GM21447 (cell line): Measurements from ENCODE around the gene PIWIL1.

ENCODE experiments used
- ATAC-seq: cut with Tn5 transposase; IDR thresholded peaks from one replicate; pipeline ENCODE4 v1.9.1; 2021; ENCODE audit not compliant: unreplicated experiment

PIWIL1 gene

DNA sequence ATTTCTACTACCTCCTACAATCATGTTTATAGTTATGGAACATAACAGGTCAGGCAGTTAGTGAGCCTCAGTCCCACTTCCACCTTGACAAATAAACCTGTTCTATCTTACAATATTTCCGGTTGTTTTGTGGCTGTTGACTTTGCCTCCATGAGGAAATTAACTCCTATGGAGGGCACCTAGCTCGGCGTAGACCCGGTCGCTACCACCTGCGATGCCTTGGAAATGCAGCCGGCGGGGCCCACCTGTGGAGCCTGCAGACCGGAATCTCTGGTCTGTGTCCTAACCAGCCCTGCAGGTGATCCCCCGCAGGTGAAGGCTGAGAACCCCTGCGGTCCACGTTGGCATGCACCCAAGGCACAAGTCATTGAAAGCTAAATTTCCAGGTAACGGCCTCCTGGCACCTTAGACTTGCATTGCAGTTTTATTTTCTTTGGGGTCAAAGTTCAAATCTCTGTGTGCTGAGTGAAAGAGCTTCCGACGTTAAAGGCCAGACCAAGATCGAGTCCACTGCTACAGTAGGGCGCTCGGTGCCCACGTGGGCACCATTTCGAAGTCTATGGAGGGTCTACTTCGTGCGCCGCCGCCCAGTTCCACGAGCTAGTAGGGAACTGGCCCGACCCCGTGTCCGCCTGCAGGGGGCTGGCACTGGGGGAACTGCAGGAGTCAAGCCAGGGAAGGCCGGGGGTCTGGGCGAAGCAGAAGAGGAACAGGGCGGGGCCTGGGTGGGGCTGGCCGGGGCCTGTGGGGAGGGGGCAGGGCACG, 782 bp upstream of the PIWIL1 start:
- ATAC-seq, result no peak

- ATAC-seq, result no peak
These were observed 1.3 kb downstream of the PIWIL1 start for GRCh38 chr12:130338794-130339601.

DNA sequence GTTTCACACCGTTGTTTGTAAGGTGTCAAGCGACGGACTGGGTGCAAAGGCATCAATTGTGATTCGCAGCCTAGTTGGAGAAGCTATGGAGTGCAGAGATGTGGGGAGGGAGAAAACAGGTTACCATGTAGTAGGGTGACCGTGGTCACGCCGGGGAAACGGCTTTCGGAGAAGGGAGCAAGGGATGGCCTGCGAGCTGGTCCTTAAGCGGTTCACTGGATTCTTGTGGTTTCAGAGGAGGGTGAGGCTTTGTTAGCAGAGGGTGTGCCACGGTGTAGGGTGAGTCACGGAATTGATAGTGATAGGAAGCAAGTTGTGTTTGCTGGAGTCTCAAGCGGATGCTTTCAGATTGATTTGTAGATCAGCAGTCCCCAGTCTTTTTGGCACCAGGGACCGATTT, 2.3 kb downstream of the PIWIL1 start:
- ATAC-seq, result no peak

DNA sequence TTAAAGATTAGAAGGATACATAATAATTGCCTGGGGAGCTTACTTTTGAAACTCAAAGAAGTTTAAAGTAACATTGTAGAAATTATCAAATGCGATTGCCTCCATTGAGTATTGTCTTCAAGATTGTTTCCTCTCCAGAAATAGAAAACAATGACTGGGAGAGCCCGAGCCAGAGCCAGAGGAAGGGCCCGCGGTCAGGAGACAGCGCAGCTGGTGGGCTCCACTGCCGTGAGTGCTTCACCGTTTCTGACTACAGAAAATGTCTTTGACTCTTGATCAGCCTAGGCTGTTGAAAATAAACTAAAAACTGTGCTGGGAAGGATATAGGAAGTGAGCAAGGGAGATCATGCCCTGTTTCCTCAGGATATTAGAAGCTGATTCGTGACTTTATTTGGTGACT, 4.8 kb downstream of the PIWIL1 start:
- ATAC-seq, result no peak

GRCh38 chr12:130342842-130343241, 5.2 kb downstream of the PIWIL1 start:
- ATAC-seq, result no peak

DNA sequence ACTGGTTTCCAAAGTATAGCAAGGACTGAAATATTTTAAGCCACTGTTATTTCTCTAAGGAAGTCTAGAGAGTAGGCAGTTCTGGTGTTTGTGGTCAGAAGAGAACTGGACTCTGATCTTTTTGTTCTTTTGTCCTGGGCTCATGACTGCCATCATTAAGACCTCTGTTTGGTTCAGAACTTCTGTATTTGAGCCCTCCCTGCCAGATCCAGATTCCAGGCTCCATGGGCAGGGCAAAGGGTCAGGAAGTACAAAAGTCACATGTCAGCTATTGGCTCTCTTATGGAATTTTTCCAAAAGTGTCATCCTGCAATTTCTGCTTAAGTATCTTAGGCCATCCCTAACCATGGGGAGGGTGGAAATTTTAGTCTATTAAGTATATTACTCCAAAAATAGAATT, 6.8 kb downstream of the PIWIL1 start:
- ATAC-seq, result no peak

DNA sequence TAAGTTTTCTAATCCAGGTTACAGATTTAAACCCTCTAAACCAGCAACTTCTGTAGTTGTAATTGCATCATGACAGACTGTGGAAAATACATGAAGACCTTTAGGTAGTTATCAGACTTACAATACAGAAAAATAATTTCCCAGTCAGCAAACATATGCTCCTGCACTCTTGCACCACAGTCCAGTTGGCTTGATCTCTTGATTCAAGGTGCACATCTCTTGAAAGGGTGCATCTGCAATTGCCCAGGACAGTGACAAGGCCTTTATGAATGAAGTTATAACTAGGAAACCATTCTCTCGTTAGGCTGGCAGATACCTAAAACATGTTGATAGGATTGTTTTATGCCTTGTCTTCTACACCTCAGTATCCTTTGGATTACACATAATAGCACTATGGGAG, 7.6 kb downstream of the PIWIL1 start:
- ATAC-seq, result no peak

DNA sequence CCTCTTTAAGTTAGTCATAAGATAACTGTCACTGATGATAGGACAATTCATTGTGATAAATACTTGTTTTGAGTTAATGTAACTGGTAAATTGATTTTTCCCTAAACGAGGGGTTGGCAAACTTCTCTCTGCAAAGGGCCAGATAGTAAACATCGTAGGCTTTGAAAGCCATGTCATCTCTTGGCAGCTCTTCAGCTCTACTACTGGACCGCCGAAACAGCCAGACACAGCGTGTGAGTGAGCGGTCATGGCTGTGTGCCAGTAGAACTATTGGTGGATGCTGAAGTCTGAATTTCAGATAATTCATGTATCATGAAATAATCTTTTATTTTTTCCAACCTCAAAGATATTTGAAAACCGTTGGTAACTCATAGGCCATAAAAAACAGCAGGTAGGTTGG, 9.9 kb downstream of the PIWIL1 start:
- no peak for ATAC-seq

- ATAC-seq, result no peak
These were observed 13.0 kb downstream of the PIWIL1 start for GRCh38 chr12:130350715-130351114.

- no peak for ATAC-seq
These were observed 13.6 kb downstream of the PIWIL1 start for GRCh38 chr12:130351326-130351725.

GRCh38 chr12:130353081-130353480, 15.4 kb downstream of the PIWIL1 start:
- no peak for ATAC-seq

- no peak for ATAC-seq
These were observed 16.7 kb downstream of the PIWIL1 start for GRCh38 chr12:130354407-130354806.

DNA sequence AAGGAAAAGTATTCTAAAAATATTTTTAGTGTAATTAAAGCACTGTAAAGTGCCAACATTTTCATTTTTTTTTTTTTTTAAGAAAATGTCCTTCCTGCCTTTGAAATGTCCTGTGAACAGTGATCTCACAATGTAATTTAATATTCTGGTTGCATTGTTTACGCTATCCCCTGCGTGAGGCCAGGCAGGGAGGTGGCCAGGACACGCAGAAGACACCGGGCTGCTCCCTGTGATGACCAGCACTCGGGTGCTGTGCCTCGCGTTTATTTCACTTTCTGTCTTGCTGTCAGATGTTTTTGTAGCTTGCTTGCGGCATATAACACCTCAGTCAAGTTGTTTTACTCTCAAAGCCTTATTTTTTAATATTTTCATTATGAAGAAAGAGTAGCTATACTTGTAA, 18.5 kb downstream of the PIWIL1 start:
- ATAC-seq, result no peak

DNA sequence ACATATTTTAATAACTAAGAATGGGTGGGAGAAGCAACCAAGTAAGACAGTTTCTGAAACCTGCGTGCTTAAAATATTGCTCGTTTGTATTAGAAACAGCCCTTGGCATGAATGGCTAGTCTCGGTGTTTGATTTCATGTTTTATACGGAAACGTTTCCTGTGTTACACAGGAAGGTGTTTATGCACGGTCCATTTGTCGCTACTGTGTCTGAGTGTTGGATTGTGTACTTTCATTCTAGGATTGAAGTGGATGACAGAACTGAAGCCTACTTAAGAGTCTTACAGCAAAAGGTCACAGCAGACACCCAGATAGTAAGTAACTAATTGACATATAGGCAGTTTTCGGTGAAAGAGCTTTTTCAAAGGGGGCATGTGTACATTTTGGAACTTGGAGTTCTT, 19.6 kb downstream of the PIWIL1 start:
- no peak for ATAC-seq

- ATAC-seq, result no peak
These were observed 20.1 kb downstream of the PIWIL1 start for GRCh38 chr12:130357729-130358330.

GRCh38 chr12:130362060-130362459, 24.4 kb downstream of the PIWIL1 start:
- ATAC-seq, result no peak

GRCh38 chr12:130364578-130364977, 26.9 kb downstream of the PIWIL1 start:
- ATAC-seq, result no peak

DNA sequence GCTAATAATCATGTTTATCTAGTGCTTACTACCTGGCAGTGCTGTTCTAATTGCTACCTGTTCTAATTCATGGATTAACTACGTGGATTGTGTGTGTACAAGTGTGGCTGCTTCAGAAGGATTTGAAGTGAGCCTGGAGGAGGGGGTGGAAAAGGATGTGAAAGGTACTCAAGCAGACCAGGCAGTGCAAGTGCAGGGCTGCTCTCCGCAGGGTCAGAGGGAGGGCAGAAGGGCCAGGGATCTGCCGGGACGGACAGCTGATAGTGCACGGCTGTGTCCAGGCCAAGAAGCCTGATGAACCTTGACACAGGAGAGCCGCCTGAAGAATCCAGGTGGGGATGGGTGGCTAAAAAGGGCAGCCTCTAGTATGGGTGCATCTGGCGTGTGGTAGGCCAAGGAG, 28.5 kb downstream of the PIWIL1 start:
- no peak for ATAC-seq

DNA sequence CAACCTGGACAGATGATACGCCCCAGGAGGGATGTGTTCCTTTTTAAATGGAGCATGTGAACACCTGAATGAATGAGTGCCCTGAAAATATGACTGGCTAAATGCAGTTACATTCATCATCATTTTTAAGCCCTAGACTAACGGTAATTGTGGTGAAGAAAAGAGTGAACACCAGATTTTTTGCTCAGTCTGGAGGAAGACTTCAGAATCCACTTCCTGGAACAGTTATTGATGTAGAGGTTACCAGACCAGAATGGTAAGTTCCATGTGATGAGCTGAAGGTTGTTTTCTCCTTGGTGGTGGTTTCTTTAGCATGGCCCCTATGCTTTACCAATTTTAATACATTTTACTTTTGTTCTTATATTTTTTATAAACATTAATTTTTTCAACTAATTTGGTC, 29.3 kb downstream of the PIWIL1 start:
- no peak for ATAC-seq

DNA sequence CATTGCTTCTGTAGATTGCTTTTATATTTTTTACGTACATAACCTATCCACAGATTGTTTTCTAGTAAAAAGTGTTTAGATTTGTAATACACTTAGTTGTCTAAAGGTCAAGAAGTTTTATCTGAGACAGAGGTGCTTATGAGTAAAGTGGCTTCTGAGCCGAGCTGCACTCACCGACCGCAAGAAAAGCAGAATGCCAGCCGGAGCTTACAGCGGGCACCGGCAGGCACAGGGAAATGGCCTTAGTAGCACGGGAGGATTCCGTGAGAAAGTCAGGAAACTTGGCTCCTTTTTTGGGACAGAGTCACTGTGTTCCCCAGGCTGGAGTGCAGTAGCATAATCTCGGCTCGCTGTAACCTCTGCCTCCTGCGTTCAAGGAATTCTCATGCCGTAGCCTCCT, 29.8 kb downstream of the PIWIL1 start:
- ATAC-seq, result no peak

- no peak for ATAC-seq
These were observed 32.1 kb downstream of the PIWIL1 start for GRCh38 chr12:130369816-130370215.

GRCh38 chr12:130371296-130371695, 33.6 kb downstream of the PIWIL1 start:
- no peak for ATAC-seq
